BE2C (cell line): ENCODE results near the gene ZNF774.

Experiments used
- DNase-seq: peaks from one replicate; pipeline ENCODE4 v3.0.0-alpha.2; 2020
- H3K27me3 ChIP-seq: fragments of 250-450 bp; sonication (Bioruptor Pico); 2 replicates; pipeline ENCODE4 v1.5.1; 2020; ENCODE audit warnings: mild to moderate bottlenecking
- H3K36me3 ChIP-seq: fragments of 250-450 bp; sonication (Bioruptor Pico); 2 replicates; pipeline ENCODE4 v1.5.1; 2020; ENCODE audit warnings: mild to moderate bottlenecking
- H3K4me1 ChIP-seq: fragments of 250-450 bp; sonication (Bioruptor Pico); 2 replicates; pipeline ENCODE4 v1.5.1; 2020
- H3K4me3 ChIP-seq: 2 replicates; pipeline ENCODE4 v1.5.1; 2011; ENCODE audit warnings: low read depth, low read length
- H3K9me3 ChIP-seq: fragments of 250-450 bp; sonication (Bioruptor Pico); 2 replicates; pipeline ENCODE4 v1.5.1; 2020
- TF ChIP-seq, protein P1 (sequence below): IDR thresholded peaks from 2 replicates; pipeline ENCODE4 v1.5.1; 2012; ENCODE audit warnings: mild to moderate bottlenecking, low read depth, low read length

ZNF774 gene

DNA sequence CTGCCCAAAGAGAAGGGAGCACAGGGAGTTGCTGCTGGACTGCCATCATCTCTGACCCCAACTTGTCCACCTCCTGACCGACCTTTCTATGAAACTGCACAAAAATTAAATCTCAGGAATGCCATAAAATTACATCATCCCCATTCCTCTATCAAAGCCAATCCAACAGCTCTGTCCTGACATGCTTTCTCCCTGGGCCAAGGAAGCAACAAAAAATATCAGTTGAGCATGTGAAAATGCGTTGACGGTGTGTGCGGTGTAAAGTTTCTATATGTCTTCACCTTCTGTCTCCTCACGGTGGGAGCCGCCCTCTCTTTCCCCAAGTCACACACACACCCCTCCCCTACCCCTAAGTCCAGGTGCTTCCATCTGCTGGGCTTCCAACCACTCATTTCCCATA lies 3.6 kb upstream of the ZNF774 start:
- Histone ChIP-seq H3K9me3 (no peaks in the 10 kb centered on the region), H3K4me3 (no peak overlapping the region), H3K4me1 (no peaks in the 10 kb centered on the region), H3K27me3 (no peaks in the 10 kb centered on the region), H3K36me3 (no peaks in the 10 kb centered on the region)
- TF ChIP-seq, protein P1, sequence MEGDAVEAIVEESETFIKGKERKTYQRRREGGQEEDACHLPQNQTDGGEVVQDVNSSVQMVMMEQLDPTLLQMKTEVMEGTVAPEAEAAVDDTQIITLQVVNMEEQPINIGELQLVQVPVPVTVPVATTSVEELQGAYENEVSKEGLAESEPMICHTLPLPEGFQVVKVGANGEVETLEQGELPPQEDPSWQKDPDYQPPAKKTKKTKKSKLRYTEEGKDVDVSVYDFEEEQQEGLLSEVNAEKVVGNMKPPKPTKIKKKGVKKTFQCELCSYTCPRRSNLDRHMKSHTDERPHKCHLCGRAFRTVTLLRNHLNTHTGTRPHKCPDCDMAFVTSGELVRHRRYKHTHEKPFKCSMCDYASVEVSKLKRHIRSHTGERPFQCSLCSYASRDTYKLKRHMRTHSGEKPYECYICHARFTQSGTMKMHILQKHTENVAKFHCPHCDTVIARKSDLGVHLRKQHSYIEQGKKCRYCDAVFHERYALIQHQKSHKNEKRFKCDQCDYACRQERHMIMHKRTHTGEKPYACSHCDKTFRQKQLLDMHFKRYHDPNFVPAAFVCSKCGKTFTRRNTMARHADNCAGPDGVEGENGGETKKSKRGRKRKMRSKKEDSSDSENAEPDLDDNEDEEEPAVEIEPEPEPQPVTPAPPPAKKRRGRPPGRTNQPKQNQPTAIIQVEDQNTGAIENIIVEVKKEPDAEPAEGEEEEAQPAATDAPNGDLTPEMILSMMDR, result no peak
- no peak for DNase-seq

DNA sequence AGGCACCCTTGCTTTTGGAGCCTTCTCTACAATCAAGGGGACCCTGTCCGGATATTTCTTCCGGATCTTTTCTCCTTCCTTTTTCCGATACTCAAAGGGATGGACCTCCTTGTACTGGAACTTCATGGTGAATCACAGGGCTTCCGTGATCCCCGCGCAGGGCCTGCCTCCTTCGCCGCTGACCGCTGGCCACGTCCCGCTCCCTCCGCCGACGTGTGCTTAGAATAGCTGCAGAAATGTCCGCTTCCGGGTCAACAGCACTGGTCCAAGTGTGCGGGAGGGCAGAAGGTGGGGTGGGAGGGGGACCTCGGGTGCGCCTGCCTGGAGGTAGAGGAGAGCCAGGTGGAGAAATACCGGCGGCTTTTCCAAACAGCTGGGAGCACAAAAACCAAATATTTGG lies 3.0 kb upstream of the ZNF774 start:
- no peak for DNase-seq
- Histone ChIP-seq H3K4me3 (no peak overlapping the region), H3K36me3 (no peaks in the 10 kb centered on the region), H3K9me3 (no peaks in the 10 kb centered on the region), H3K4me1 (no peaks in the 10 kb centered on the region), H3K27me3 (no peaks in the 10 kb centered on the region)
- TF ChIP-seq, protein P1, result no peak

DNA sequence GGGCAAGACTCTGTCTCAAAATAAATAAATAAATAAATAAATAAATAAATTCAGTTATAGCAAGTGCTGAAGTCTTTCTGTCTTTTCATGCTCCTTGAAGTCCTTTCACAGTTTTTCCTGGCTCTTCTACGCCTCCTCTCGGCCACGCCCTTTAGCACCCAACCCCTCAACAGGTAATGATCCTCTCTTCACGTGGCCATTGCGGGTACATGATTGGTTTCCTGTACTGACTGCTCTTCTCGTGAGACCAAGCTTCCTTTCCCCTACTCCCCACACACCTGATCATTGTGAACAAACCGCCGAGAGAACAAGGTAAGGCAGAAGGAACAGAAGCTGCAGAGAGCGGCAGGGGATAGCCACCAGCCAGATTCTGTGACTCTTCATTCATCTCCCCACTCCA lies 2.3 kb upstream of the ZNF774 start:
- no peak overlapping the region for H3K4me3 ChIP-seq
- H3K27me3 ChIP-seq, result no peaks in the 10 kb centered on the region
- TF ChIP-seq, protein P1, result no peak
- no peaks in the 10 kb centered on the region for H3K4me1 ChIP-seq
- no peaks in the 10 kb centered on the region for H3K36me3 ChIP-seq
- no peaks in the 10 kb centered on the region for H3K9me3 ChIP-seq
- no peak for DNase-seq

DNA sequence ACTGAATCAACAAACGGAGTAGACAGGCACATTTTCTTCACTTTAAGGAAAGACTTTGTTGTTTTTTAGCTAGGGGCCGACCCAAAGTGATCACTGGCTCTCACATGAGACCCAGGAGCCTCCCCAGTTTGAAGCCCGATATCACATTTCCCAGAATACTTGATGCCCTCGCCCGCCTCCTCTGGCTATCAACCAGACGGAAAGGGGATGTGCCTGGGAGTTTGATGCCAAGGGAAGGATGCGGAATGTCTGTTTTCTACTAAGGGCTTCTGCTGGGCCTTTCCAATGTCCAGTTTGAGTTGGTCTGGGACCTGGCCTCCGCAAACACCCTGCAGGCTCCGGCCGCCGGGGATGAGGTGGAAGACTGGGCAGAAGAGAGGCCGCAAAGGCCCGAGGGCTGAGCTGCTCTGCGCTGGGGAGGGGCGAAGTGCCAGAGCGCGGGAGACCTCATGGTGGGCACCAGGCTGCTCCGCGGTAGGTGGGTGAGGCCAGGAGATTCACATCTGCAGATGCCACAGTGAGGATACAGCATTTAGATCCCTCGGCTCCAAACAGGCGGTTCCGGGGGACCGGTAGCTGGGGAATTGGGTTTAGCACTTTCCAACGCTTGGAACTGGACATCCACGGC lies 491 bp upstream of the ZNF774 start:
- Histone ChIP-seq H3K4me3 (peak overlapping the region; percentile 88), H3K9me3 (no peaks in the 10 kb centered on the region), H3K4me1 (no peaks in the 10 kb centered on the region), H3K27me3 (no peaks in the 10 kb centered on the region), H3K36me3 (no peaks in the 10 kb centered on the region)
- no peak for DNase-seq
- TF ChIP-seq, protein P1, result no peak

DNA sequence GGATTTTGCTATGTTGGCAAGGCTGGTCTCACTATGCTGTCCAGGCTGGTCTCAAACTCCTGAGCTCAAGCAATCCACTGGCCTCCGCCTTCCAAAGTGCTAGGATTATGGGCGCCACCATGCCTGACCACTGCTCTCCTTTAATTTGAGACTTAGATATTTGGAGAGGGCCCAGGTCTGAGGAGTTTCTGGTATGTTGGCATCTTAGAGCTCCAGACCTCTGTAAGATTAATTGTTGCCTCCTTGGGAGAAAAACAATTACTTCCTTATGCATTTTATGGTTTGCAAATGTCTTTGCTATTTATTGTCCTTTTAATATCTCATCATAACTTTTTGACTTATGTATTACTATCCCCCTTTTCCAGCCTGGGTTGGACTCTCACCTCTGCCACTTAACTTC lies 2.9 kb downstream of the ZNF774 start:
- no peaks in the 10 kb centered on the region for H3K9me3 ChIP-seq
- DNase-seq, result no peak
- H3K36me3 ChIP-seq, result no peaks in the 10 kb centered on the region; the same call in 1 of the 2 replicates
- no peaks in the 10 kb centered on the region for H3K4me1 ChIP-seq
- TF ChIP-seq, protein P1, result no peak
- no peaks in the 10 kb centered on the region for H3K27me3 ChIP-seq
- no peak overlapping the region for H3K4me3 ChIP-seq

DNA sequence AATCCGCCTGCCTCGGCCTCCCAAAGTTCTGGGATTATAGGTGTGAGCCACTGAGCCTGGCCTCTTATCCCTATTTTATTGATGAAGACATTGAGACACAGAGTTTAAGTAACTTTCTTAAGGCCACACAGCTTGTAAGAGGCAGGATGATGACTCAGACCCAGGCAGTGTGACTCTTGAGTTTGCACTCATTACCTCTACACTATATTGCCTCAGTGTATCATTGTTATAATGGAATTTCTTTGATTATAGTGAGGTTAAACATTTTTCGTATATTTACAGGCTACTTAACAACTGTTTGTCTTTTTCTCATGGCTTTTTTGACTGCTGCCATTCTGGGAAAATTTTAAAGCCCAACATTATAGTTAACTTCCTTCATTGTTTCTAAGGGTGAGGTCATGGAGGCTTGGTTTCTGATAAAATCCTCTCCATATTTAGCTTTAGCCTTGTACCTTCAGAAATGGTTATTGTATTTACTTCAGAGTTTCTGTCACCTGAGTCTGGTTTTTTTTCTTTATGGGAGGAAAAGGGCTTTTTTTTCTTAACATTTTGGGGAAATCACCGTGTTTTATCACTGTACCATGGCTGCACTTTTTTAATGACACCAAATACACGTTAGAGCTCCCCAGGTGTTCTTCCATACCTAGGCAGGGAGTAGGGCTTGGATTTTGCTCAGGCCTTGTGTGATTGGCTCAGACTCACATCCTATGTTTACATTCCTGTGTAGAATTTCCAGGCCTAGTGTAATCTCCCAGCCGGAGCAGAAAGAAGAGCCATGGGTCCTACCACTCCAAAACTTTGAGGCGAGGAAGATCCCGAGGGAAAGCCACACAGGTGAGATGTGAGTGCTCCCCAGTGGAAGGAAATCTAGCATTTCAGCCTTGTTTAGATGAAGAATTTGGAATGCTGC lies 6.3 kb downstream of the ZNF774 start:
- TF ChIP-seq, protein P1, result no peak
- DNase-seq, result no peak
- no peak overlapping the region for H3K4me3 ChIP-seq
- H3K36me3 ChIP-seq, result no peaks in the 10 kb centered on the region; the same call in 1 of the 2 replicates
- no peaks in the 10 kb centered on the region for H3K27me3 ChIP-seq
- H3K4me1 ChIP-seq, result no peaks in the 10 kb centered on the region
- no peaks in the 10 kb centered on the region for H3K9me3 ChIP-seq
